Kidney capillary endothelial cell (primary cell): Measurements from ENCODE around the gene GOLPH3.

Source experiments
- DNase-seq: peaks from one replicate; pipeline ENCODE4 v3.0.0-alpha.2; 2018; ENCODE audit warnings: low spot score

Gene GOLPH3

GRCh38 chr5:32170303-32171151 is 3.6 kb downstream of the GOLPH3 start:
- no peak for DNase-seq

- DNase-seq, result no peak
These were observed 5.6 kb downstream of the GOLPH3 start for GRCh38 chr5:32168460-32169033.

- DNase-seq, result no peak
These were observed 8.5 kb downstream of the GOLPH3 start for GRCh38 chr5:32165597-32165996.

- no peak for DNase-seq
These were observed 10.3 kb downstream of the GOLPH3 start for GRCh38 chr5:32163785-32164184.

GRCh38 chr5:32163053-32163452 is 11.1 kb downstream of the GOLPH3 start:
- no peak for DNase-seq

GRCh38 chr5:32160228-32160627 is 13.9 kb downstream of the GOLPH3 start:
- DNase-seq, result no peak

GRCh38 chr5:32159328-32160072 is 14.6 kb downstream of the GOLPH3 start:
- DNase-seq, result no peak

GRCh38 chr5:32158679-32158975 is 15.5 kb downstream of the GOLPH3 start:
- no peak for DNase-seq

- no peak for DNase-seq
These were observed 17.0 kb downstream of the GOLPH3 start for GRCh38 chr5:32157078-32157477.

- no peak for DNase-seq
These were observed 17.5 kb downstream of the GOLPH3 start for GRCh38 chr5:32156635-32157034.

GRCh38 chr5:32155211-32155610 is 18.9 kb downstream of the GOLPH3 start:
- DNase-seq, result no peak

GRCh38 chr5:32153723-32154122 is 20.4 kb downstream of the GOLPH3 start:
- peak; percentile 22 for DNase-seq

- DNase-seq, result no peak
These were observed 22.9 kb downstream of the GOLPH3 start for GRCh38 chr5:32151198-32151597.

- no peak for DNase-seq
These were observed 23.8 kb downstream of the GOLPH3 start for GRCh38 chr5:32150366-32150765.

- DNase-seq, result no peak
These were observed 26.2 kb downstream of the GOLPH3 start for GRCh38 chr5:32147959-32148358.

- no peak for DNase-seq
These were observed 26.9 kb downstream of the GOLPH3 start for GRCh38 chr5:32147236-32147635.

- no peak for DNase-seq
These were observed 28.7 kb downstream of the GOLPH3 start for GRCh38 chr5:32145378-32145777.

- no peak for DNase-seq
These were observed 29.5 kb downstream of the GOLPH3 start for GRCh38 chr5:32144378-32145207.

- no peak for DNase-seq
These were observed 30.3 kb downstream of the GOLPH3 start for GRCh38 chr5:32143617-32144377.

GRCh38 chr5:32138839-32139493 is 35.2 kb downstream of the GOLPH3 start:
- no peak for DNase-seq

GRCh38 chr5:32136342-32136741 is 37.8 kb downstream of the GOLPH3 start:
- no peak for DNase-seq
